ENCODE data around the gene ZDHHC5. TPM values are rescaled to one million over a fixed set of nuclear protein-coding genes. Genes with fewer than 3 reads are reported as not detected.

Gene ZDHHC5
- total RNA-seq, 1 experiment from 2014 or later = 80.6 TPM

- ATAC-seq = no peak; the same call in 1 of the 2 replicates
- intact Hi-C loops (cut with micrococcal nuclease; ENCODE audit: unreplicated experiment) (no loop called here), in situ Hi-C loops (cut with HindIII; ENCODE audit: low pct_unique_long_range_greater_than_20kb, low sequenced_read_pairs) (no loop called here)
- peak overlapping the region; percentile 79 to 91 for H3K4me3 ChIP-seq (ENCODE audit: low read depth in 2 of 2, low read length in 2 of 2)
- no peaks in the 10 kb centered on the region for H3K9me3 ChIP-seq (ENCODE audit: control insufficient read depth, insufficient read depth, low read depth, low read length)
- BruUV-seq (replicated peaks) = no TSS peak
- no peak for DNase-seq (ENCODE audit: low read depth, low spot score)
- peak overlapping the region; percentile 83 for H3K27ac ChIP-seq (ENCODE audit: low read length)
- H3K4me1 ChIP-seq (ENCODE audit: control insufficient read depth, insufficient read depth, low read length) = peaks cover 19% of the 10 kb centered on the region
- CTCF ChIA-PET = interaction anchor here (0.5 kb wide), 1 partner anchor 29 kb away, joined by 3 read pairs; no protein-coding TSS in a partner anchor
- TF ChIP-seq SIN3A (IDR thresholded peaks at IDR 0.05; ENCODE audit: borderline replicate concordance, insufficient read depth, low read depth, low read length) (no peak), POLR2AphosphoS5 (IDR thresholded peaks at IDR 0.05; ENCODE audit: low read depth, low read length) (no peak), REST (IDR thresholded peaks at IDR 0.05; ENCODE audit: insufficient read depth in 1 of 2, low read depth in 2 of 2, low read length in 1 of 2) (no peak), TCF7L2 (IDR thresholded peaks at IDR 0.05; ENCODE audit: low read depth, low read length) (no peak), CTCF (IDR thresholded peaks at IDR 0.05) (no peak)
- POLR2A ChIA-PET = no interaction called here
- H3K36me3 ChIP-seq (ENCODE audit: control insufficient read depth, insufficient read depth, low read length) = no peaks in the 10 kb centered on the region
- H3K27me3 ChIP-seq (ENCODE audit: control insufficient read depth, insufficient read depth, low read length) = no peaks in the 10 kb centered on the region
Measured at GRCh38 chr11:57637626-57638004, 30.3 kb upstream of the ZDHHC5 start.

- intact Hi-C loops (cut with micrococcal nuclease; ENCODE audit: unreplicated experiment) = no loop called here
Measured at GRCh38 chr11:57638005-57638781, 29.7 kb upstream of the ZDHHC5 start.

More at GRCh38 chr11:57638005-57638781, 29.7 kb upstream of the ZDHHC5 start:
- ChIA-PET CTCF (no interaction called here), POLR2A (no interaction called here)
- Histone ChIP-seq H3K9me3 (ENCODE audit: control insufficient read depth, insufficient read depth, low read depth, low read length) (no peaks in the 10 kb centered on the region), H3K27me3 (ENCODE audit: control insufficient read depth, insufficient read depth, low read length) (no peaks in the 10 kb centered on the region), H3K27ac (ENCODE audit: low read length) (peak overlapping the region; percentile 83), H3K36me3 (ENCODE audit: control insufficient read depth, insufficient read depth, low read length) (no peaks in the 10 kb centered on the region), H3K4me1 (ENCODE audit: control insufficient read depth, insufficient read depth, low read length) (peaks cover 19% of the 10 kb centered on the region), H3K4me3 (ENCODE audit: low read depth in 2 of 2, low read length in 2 of 2) (peak overlapping the region; percentile 79 to 91)
- ATAC-seq (peak; percentile 92), DNase-seq (ENCODE audit: low read depth, low spot score) (no peak)
- BruUV-seq (replicated peaks) = TSS peak; percentile 81
- no peak for TF ChIP-seq SIN3A (IDR thresholded peaks at IDR 0.05; ENCODE audit: borderline replicate concordance, insufficient read depth, low read depth, low read length)
- no peak for TF ChIP-seq REST (IDR thresholded peaks at IDR 0.05; ENCODE audit: insufficient read depth in 1 of 2, low read depth in 2 of 2, low read length in 1 of 2)
- TF ChIP-seq POLR2AphosphoS5 (IDR thresholded peaks at IDR 0.05; ENCODE audit: low read depth, low read length) = peak; percentile 76
- no peak for TF ChIP-seq CTCF (IDR thresholded peaks at IDR 0.05)
- in situ Hi-C loops (cut with HindIII; ENCODE audit: low pct_unique_long_range_greater_than_20kb, low sequenced_read_pairs) = no loop called here
